ENCODE results near the gene PLK3.

GRCh38 chr1:44760876-44761275 is 39.3 kb upstream of the PLK3 start:
- TF ChIP-seq GABPA (IDR thresholded peaks at IDR 0.05; ENCODE audit: low read depth): no peak
- no peak for TF ChIP-seq POLR2AphosphoS5 (IDR thresholded peaks at IDR 0.05; ENCODE audit: low read length)
- TF ChIP-seq HSF1 (IDR thresholded peaks at IDR 0.05; ENCODE audit: low read depth, low read length): no peak
- TF ChIP-seq SP1 (IDR thresholded peaks at IDR 0.05; ENCODE audit: low read depth, low read length): no peak

Data from GM12878 (cell line).